ENCODE results near the gene FBXO42.

GRCh38 chr1:16204216-16204615 is 148.1 kb downstream of the FBXO42 start:
- TF ChIP-seq CTCF (conservative IDR thresholded peaks at IDR 0.05; ENCODE audit: low read depth in 2 of 2) (no peak), EZH2 (IDR thresholded peaks at IDR 0.05; ENCODE audit: low read depth, unreplicated experiment) (no peak), STAT1 (IDR thresholded peaks at IDR 0.05; ENCODE audit: unreplicated experiment) (no peak), POLR2AphosphoS5 (IDR thresholded peaks at IDR 0.05; ENCODE audit: low read depth) (no peak), REST (IDR thresholded peaks at IDR 0.05; ENCODE audit: unreplicated experiment) (no peak), CREB1 (CRISPR knock-in tag; IDR thresholded peaks at IDR 0.05; ENCODE audit: low read depth) (no peak)
